Hypothalamus (tissue), 51 donors: ENCODE results near the gene FNBP1.
"Not testable (repeated sequence)": the region's sequence is repeated elsewhere in the genome, so short reads cannot be mapped to it uniquely, and the experiment has no call there.

ENCODE experiments used
- DNase-seq, 51 donors: peaks; one replicate each; lab custom pipeline; 2025; lab: John Stamatoyannopoulos, UW

The FNBP1 gene

DNA sequence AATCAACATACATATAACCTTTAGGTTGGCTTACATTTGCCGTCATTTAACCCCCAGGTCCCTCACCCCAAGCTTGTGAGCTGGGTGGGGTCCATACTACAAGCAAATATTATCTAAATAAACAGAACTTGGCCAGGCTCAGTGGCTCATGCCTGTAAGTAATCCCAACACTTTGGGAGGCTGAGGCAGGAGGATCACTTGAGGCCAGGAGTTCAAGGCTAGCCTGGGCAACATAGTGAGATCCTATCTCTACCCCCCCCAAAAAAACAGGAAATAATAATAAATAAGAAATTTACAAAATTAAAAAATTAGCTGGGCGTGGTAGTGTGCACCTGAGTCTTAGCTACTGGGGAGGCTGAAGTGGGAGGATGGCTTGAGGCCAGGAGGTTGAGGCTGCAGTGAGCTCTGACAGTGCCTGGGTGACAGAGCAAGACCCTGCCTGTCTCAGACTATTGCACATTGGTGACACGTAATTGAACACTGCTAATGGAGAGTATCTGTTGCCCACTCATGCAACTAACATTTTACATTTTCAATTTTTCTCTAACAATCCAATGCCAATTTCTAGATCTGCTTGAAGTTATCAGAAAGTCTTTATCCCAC, 18.9 kb downstream of the FNBP1 start:
- no peak for DNase-seq

- DNase-seq, result no peak
These were observed 19.7 kb downstream of the FNBP1 start for GRCh38 chr9:130023144-130023787.

GRCh38 chr9:130022566-130023143, 20.3 kb downstream of the FNBP1 start:
- no peak for DNase-seq

GRCh38 chr9:130021842-130022241, 21.1 kb downstream of the FNBP1 start:
- DNase-seq, result not testable (repeated sequence)

- DNase-seq, result no peak
These were observed 21.9 kb downstream of the FNBP1 start for GRCh38 chr9:130021123-130021522.

GRCh38 chr9:130020618-130021017, 22.4 kb downstream of the FNBP1 start:
- DNase-seq, result peak in 5 of 51 donors; percentile 11 to 30 (median 13)

GRCh38 chr9:130018265-130018664, 24.7 kb downstream of the FNBP1 start:
- no peak for DNase-seq

- DNase-seq, result not testable (repeated sequence)
These were observed 25.5 kb downstream of the FNBP1 start for GRCh38 chr9:130017510-130017909.

- DNase-seq, result no peak
These were observed 25.9 kb downstream of the FNBP1 start for GRCh38 chr9:130017076-130017475.

- DNase-seq, result no peak
These were observed 27.5 kb downstream of the FNBP1 start for GRCh38 chr9:130015353-130016019.

- no peak for DNase-seq
These were observed 29.7 kb downstream of the FNBP1 start for GRCh38 chr9:130013326-130013725.

GRCh38 chr9:130010151-130010988, 32.6 kb downstream of the FNBP1 start:
- DNase-seq, result no peak

- not testable (repeated sequence) for DNase-seq
These were observed 33.4 kb downstream of the FNBP1 start for GRCh38 chr9:130009546-130009945.

- DNase-seq, result no peak
These were observed 34.5 kb downstream of the FNBP1 start for GRCh38 chr9:130008538-130008937.

GRCh38 chr9:130006952-130007351, 36.0 kb downstream of the FNBP1 start:
- not testable (repeated sequence) for DNase-seq

- no peak for DNase-seq
These were observed 38.9 kb downstream of the FNBP1 start for GRCh38 chr9:130003943-130004552.

GRCh38 chr9:130002320-130002719, 40.7 kb downstream of the FNBP1 start:
- DNase-seq, result no peak

GRCh38 chr9:130001190-130001589, 41.8 kb downstream of the FNBP1 start:
- DNase-seq, result no peak

GRCh38 chr9:129999141-129999510, 43.9 kb downstream of the FNBP1 start:
- no peak for DNase-seq

DNA sequence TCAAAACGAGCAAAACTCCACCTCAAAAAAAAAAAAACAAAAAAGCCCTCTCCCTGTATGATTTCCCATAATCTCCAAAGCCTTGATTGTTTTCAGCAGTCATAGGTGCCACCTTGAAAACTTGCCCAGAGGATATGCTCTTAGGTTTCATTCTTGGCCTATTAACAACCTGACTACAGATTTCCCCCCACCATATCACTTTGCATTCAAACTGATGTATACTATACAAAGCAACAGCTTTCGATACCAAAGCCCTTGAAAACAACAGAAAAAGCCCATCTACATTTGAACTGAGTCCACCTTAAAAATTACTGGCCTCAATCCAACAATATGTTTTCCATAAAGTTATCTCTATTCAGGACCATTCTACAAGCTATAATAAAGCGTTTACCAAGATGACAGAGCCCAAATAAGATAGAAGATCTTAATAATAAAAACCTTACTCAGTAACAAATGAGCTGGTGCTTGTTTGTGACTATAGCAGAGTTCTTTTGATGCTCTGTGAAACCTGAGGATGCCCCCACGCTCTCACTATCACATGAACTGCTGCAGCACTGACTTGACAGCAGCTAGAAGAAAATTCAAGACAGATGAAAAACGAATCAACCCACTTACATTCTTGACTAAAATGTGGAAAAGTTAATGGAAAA, 44.4 kb downstream of the FNBP1 start:
- peak in 1 of 51 donors; percentile 15 for DNase-seq
